Sigmoid colon (tissue), 7 donors: ENCODE results near the gene GALNT17. TPM values are rescaled to one million over a fixed set of nuclear protein-coding genes. Genes with fewer than 3 reads are reported as not detected.

ENCODE experiments used
- DNase-seq: peaks from one replicate; pipeline ENCODE4 v3.0.0-alpha.2; 2019
- H3K27ac ChIP-seq, 4 donors: fragments of 200-600 bp; sonication (generic); one replicate each; pipeline ENCODE4 v1.5.1; 2016 to 2019; ENCODE audit warnings: mild to moderate bottlenecking in 1 of 4
- H3K27me3 ChIP-seq, 3 donors: fragments of 200-600 bp; sonication (generic); one replicate each; pipeline ENCODE4 v1.5.1; 2019; ENCODE audit warnings: mild to moderate bottlenecking in 1 of 3
- H3K36me3 ChIP-seq, 4 donors: fragments of 200-600 bp; sonication (generic); one replicate each; pipeline ENCODE4 v1.5.1; 2016 to 2019
- H3K4me1 ChIP-seq, 4 donors: fragments of 200-600 bp; sonication (generic); one replicate each; pipeline ENCODE4 v1.5.1; 2017 to 2019
- H3K4me3 ChIP-seq, 4 donors: fragments of 200-600 bp; sonication (generic); one replicate each; pipeline ENCODE4 v1.5.1; 2017 to 2019; ENCODE audit warnings: mild to moderate bottlenecking in 2 of 4, moderate library complexity in 1 of 4
- H3K9me3 ChIP-seq, 4 donors: fragments of 200-600 bp in 3 of 4; sonication (generic) in 3 of 4; one replicate each; pipeline versions ENCODE4 v1.5.1 to v1.6.1; 2013 to 2019
- EP300 ChIP-seq, 4 donors: sonication (generic); formaldehyde crosslinking; IDR thresholded peaks; one replicate each; pipeline ENCODE4 v1.6.1; 2017; ENCODE audit warnings: antibody characterized with exemption in 4 of 4
- POLR2A ChIP-seq, 2 donors: fragments of 450-650 bp; IDR thresholded peaks; one replicate each; pipeline ENCODE4 v1.6.1; 2016; ENCODE audit warnings: antibody characterized with exemption in 2 of 2, mild to moderate bottlenecking in 2 of 2, moderate library complexity in 2 of 2
- POLR2AphosphoS5 ChIP-seq, 4 donors: sonication (generic); formaldehyde crosslinking; IDR thresholded peaks; one replicate each; pipeline ENCODE4 v1.6.1; 2017; ENCODE audit warnings: antibody characterized with exemption in 4 of 4
- WGBS, 2 donors: extraction: QIAGEN DNeasy Blood & Tissue Kit; methylation state at CpG; one replicate each; pipeline ENCODE4 v1.1.7; 2013; 5-methylcytosine and 5-hydroxymethylcytosine counted together
- intact Hi-C: fragments of 100-400 bp; cut with DNase I; formaldehyde crosslinking; loops from one replicate; pipeline ENCODE4 v1.15.1; 2023
- polyA plus RNA-seq, 3 donors: library from polyadenylated mRNA; stranded (reverse); fragments of 200-250 nt; gene quantifications; one replicate each; pipeline ENCODE4 v1.2.3, GENCODE V29; 2013
- total RNA-seq, 4 donors: library from RNA; depleted of rRNA; stranded (reverse); fragments of >200 nt; gene quantifications; one replicate each; pipeline ENCODE4 v1.1.0, GENCODE V29; 2016
- TF ChIP-seq, protein P1 (sequence below), 4 experiments: fragments of 450-650 bp in 3 of 4; fragments of 200-600 bp in 1 of 4; IDR thresholded peaks; one replicate each; pipeline ENCODE4 v1.5.1; 2016 to 2019; ENCODE audit warnings: antibody characterized with exemption in 4 of 4, mild to moderate bottlenecking in 3 of 4, moderate library complexity in 2 of 4
- donor health status: healthy with polysubstance abuse.
- donor health status: Bipolar disorder and iron deficiency.
- donor health status: healthy.

The GALNT17 gene
- total and polyA plus RNA-seq, 7 donors = 1.8 to 45.4 (median 15.1) TPM; not detected in 1

DNA sequence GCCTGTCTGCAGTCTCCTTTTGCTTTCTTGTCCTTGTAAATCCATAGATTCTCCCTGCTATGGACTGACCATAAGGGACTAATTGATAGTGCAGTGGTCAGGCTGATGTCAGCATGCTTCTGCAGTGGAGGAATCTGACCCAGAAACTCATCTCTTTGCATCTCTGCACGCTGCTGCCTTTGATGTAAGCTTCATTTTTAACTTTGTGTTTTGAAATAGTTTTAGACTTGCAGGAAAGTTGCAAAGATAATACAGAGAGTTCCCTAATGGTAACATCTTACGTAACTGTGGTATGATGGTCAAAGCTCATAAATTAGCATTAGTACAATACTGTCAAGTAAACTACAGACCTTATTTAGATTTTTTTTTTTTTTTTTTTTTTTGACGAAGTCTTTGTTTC is 89.6 kb downstream of the GALNT17 start:
- peaks cover 0 to 11% (median 3%) of the 10 kb centered on the region in 4 donors for H3K9me3 ChIP-seq
- TF ChIP-seq, protein P1, sequence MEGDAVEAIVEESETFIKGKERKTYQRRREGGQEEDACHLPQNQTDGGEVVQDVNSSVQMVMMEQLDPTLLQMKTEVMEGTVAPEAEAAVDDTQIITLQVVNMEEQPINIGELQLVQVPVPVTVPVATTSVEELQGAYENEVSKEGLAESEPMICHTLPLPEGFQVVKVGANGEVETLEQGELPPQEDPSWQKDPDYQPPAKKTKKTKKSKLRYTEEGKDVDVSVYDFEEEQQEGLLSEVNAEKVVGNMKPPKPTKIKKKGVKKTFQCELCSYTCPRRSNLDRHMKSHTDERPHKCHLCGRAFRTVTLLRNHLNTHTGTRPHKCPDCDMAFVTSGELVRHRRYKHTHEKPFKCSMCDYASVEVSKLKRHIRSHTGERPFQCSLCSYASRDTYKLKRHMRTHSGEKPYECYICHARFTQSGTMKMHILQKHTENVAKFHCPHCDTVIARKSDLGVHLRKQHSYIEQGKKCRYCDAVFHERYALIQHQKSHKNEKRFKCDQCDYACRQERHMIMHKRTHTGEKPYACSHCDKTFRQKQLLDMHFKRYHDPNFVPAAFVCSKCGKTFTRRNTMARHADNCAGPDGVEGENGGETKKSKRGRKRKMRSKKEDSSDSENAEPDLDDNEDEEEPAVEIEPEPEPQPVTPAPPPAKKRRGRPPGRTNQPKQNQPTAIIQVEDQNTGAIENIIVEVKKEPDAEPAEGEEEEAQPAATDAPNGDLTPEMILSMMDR (IDR thresholded peaks at IDR 0.05) = no peak
- peak; percentile 47 to 95 (median 74) for TF ChIP-seq EP300 (IDR thresholded peaks at IDR 0.05)
- TF ChIP-seq POLR2AphosphoS5 (IDR thresholded peaks at IDR 0.05) = peak in 3 of 4 donors; percentile 58 to 82 (median 74)
- TF ChIP-seq POLR2A (IDR thresholded peaks at IDR 0.05) = no peak
- peaks cover 0 to 13% (median 3%) of the 10 kb centered on the region in 4 donors for H3K4me1 ChIP-seq
- intact Hi-C loops = no loop called here
- H3K36me3 ChIP-seq = no peaks in the 10 kb centered on the region
- no peak for DNase-seq
- peak overlapping the region; percentile 64 to 86 (median 82) for H3K27ac ChIP-seq
- no peak overlapping the region for H3K4me3 ChIP-seq
- no peaks in the 10 kb centered on the region for H3K27me3 ChIP-seq
- 66 to 71% methylated on average over 3 of the region's 3 CpGs for WGBS, 2 donors

DNA sequence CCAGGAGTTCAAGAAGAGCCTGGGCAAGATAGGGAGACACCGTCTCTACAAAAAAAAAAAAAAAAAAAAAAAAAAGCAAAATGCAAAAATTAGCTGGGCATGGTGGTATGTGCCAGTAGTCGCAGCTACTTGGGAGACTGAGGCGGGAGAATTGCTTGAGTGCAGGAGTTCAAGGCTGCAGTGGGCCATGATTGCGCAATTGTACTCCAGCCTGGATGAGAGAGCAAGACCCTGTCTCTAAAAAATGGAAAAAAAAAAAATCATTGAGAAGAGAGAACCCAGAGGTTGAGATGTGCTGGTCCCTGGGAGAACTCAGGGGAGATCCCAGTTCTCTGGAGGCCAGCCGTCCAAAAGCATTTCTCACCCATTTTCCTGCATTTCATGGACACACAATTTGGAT is 95.2 kb downstream of the GALNT17 start:
- no peaks in the 10 kb centered on the region for H3K36me3 ChIP-seq
- H3K4me1 ChIP-seq = peaks cover 0 to 7% (median under 1%) of the 10 kb centered on the region in 4 donors
- no peak overlapping the region for H3K27ac ChIP-seq
- DNase-seq = no peak
- intact Hi-C loops = no loop called here
- no peaks in the 10 kb centered on the region for H3K27me3 ChIP-seq
- peaks cover 0 to 11% (median 2%) of the 10 kb centered on the region in 4 donors for H3K9me3 ChIP-seq
- no peak overlapping the region for H3K4me3 ChIP-seq
- TF ChIP-seq, protein P1 (IDR thresholded peaks at IDR 0.05) = no peak
- TF ChIP-seq POLR2AphosphoS5 (IDR thresholded peaks at IDR 0.05) (no peak), EP300 (IDR thresholded peaks at IDR 0.05) (no peak)
- WGBS, 2 donors = 72 to 84% methylated on average over 5 of the region's 5 CpGs

DNA sequence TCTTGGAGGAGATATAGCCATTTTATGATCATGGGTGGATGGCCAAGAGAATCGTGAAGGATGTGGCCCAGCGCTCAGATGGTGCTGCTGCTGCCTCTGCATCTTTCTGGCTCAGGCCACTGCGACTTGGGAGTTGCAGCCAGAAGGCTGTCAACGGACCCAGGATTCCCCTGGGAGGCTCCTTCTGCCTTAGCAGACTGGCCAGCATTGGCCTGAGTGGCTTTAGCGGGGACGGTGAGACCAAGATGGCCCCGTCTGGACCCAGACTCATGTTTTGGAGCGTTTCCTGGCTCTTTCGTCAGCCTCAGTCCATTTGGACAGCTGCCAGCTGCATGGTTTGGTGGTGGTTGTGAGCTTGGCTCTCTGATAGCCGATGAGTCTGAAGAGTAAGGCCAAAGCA is 97.2 kb downstream of the GALNT17 start:
- intact Hi-C loops = no loop called here
- 82 to 88% methylated on average over 10 of the region's 10 CpGs for WGBS, 2 donors

DNA sequence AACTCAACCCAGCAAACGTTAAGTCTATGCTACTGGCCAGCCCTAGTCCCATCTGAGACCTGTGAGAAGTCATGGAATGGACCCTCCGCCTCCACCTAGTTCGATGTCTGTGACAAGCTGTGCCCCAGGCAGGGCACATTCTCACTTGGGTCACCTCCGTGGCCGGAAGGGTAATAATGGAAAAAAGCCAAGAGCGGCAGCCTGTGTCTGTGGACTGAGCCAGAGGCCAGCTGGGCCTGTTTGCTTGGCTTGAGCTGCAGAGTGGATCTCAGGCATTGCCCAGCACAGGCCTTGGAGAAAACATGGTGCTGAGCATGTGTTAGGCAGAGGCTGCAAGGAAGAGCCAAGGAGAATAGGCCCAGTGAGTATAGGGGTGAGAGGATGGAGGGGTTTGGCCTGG is 97.8 kb downstream of the GALNT17 start:
- no peaks in the 10 kb centered on the region for H3K27me3 ChIP-seq
- no peak overlapping the region for H3K4me3 ChIP-seq
- H3K36me3 ChIP-seq = no peaks in the 10 kb centered on the region
- H3K27ac ChIP-seq = no peak overlapping the region
- 73 to 86% methylated on average over 6 of the region's 6 CpGs for WGBS, 2 donors
- peaks cover 0 to 11% (median 2%) of the 10 kb centered on the region in 4 donors for H3K9me3 ChIP-seq
- intact Hi-C loops = loop anchor here (10.0 kb wide), 1 partner anchor 505 kb away; no protein-coding TSS in a partner anchor
- no peaks in the 10 kb centered on the region for H3K4me1 ChIP-seq
- DNase-seq = no peak
- TF ChIP-seq POLR2AphosphoS5 (IDR thresholded peaks at IDR 0.05) (no peak), EP300 (IDR thresholded peaks at IDR 0.05) (no peak), POLR2A (IDR thresholded peaks at IDR 0.05) (no peak)
- TF ChIP-seq, protein P1 (IDR thresholded peaks at IDR 0.05) = no peak

More for the DNA sequence above, 97.2 kb downstream of the GALNT17 start:
- no peak for DNase-seq
- no peak overlapping the region for H3K27ac ChIP-seq
- no peaks in the 10 kb centered on the region for H3K4me1 ChIP-seq
- no peak for TF ChIP-seq POLR2A (IDR thresholded peaks at IDR 0.05)
- TF ChIP-seq POLR2AphosphoS5 (IDR thresholded peaks at IDR 0.05) = no peak
- TF ChIP-seq, protein P1 (IDR thresholded peaks at IDR 0.05) = no peak
- no peak for TF ChIP-seq EP300 (IDR thresholded peaks at IDR 0.05)
- no peaks in the 10 kb centered on the region for H3K36me3 ChIP-seq
- H3K27me3 ChIP-seq = no peaks in the 10 kb centered on the region
- no peak overlapping the region for H3K4me3 ChIP-seq
- H3K9me3 ChIP-seq = peaks cover 0 to 11% (median 2%) of the 10 kb centered on the region in 4 donors

DNA sequence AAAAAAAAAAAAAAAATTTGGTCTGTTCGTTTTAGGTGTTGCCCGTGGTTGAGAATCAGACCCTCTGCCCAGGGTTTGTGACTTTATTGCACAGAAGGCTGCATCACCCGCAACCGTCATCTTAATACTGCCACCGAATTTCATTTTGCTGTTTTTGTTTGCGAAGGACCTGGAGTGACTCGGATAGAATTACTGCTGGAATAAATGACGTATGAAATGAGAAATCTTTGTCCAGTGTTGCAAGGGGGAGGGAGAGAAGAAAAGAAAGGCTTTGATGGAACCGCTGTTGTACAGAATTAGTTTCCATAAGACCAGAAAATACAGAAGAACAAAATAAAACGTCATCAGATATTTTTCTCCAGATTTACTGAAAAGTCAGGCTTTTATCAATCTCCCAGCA is 103.3 kb downstream of the GALNT17 start:
- no peaks in the 10 kb centered on the region for H3K9me3 ChIP-seq
- peaks cover 0 to 49% (median 46%) of the 10 kb centered on the region in 4 donors for H3K4me1 ChIP-seq
- DNase-seq = no peak
- intact Hi-C loops = loop anchor here (5.0 to 10.0 kb wide), 4 partner anchors 72 to 500 kb away; partner anchors contain the start of gene GALNT17
- H3K4me3 ChIP-seq = no peak overlapping the region
- H3K27ac ChIP-seq = peak overlapping the region; percentile 67 to 90 (median 82)
- H3K36me3 ChIP-seq = no peaks in the 10 kb centered on the region
- 88 to 90% methylated on average over 10 of the region's 10 CpGs for WGBS, 2 donors
- TF ChIP-seq, protein P1 (IDR thresholded peaks at IDR 0.05) = no peak
- TF ChIP-seq EP300 (IDR thresholded peaks at IDR 0.05) (no peak), POLR2AphosphoS5 (IDR thresholded peaks at IDR 0.05) (no peak), POLR2A (IDR thresholded peaks at IDR 0.05) (no peak)
- no peaks in the 10 kb centered on the region for H3K27me3 ChIP-seq
